ENCODE measurements around the gene FAM118A. TPM values are rescaled to one million over a fixed set of nuclear protein-coding genes. Genes with fewer than 3 reads are reported as not detected.
A peak's percentile ranks its signal among the peaks of the same experiment; 100 is the strongest.

FAM118A gene
- total RNA-seq, 6 experiments from 2014 or later, result 8.6 to 13.2 (median 10.7) TPM

DNA sequence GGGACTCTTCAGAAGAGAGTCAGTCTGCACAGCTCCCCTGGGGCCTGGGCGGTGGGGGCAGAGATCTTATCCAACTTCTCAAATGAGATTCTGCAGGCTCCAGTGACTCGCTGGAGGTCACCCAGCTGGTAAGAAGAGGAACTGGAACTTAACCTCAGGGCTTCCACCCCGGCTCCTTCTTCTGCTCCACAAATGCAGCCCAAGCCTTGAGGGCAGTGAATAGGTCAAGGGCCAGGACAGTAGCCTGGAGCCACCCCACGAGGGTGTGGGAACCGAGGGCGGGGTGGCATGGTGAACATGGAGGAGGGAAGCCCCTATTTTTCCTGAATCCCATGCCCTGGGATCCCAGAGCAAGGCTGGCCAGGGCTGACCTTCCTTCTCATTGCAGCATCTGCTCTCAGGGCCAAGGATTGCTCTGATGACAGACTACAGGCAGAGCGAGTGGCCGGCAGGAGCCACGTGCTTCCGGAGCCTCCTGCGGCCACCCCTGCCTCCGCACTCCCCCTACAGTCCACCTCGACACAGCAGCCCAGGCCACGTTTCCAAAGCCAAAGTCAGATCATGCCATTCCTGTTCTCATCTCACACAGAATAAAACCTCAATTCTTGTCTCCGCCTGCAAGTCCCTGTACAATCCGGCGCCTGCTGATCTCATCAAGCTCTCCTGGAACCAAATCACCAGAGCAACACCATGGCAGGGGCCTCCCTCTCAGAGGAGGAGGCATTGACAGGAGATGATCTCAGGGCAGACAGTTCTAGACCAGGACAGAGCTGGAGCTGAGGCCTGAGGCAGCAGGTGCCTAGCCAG is 46.1 kb upstream of the FAM118A start:
- Mint-ChIP-seq H3K4me3 (no peak overlapping the region), H3K4me1 (ENCODE audit: low read depth) (peaks cover 10% of the 10 kb centered on the region), H3K9me3 (no peaks in the 10 kb centered on the region), H3K27me3 (ENCODE audit: insufficient read depth) (peaks cover 13% of the 10 kb centered on the region), H3K27ac (peak overlapping the region; percentile 40), H3K36me3 (ENCODE audit: low read depth) (no peaks in the 10 kb centered on the region)
- peak; percentile 78 for DNase-seq
- TF ChIP-seq, protein P1, sequence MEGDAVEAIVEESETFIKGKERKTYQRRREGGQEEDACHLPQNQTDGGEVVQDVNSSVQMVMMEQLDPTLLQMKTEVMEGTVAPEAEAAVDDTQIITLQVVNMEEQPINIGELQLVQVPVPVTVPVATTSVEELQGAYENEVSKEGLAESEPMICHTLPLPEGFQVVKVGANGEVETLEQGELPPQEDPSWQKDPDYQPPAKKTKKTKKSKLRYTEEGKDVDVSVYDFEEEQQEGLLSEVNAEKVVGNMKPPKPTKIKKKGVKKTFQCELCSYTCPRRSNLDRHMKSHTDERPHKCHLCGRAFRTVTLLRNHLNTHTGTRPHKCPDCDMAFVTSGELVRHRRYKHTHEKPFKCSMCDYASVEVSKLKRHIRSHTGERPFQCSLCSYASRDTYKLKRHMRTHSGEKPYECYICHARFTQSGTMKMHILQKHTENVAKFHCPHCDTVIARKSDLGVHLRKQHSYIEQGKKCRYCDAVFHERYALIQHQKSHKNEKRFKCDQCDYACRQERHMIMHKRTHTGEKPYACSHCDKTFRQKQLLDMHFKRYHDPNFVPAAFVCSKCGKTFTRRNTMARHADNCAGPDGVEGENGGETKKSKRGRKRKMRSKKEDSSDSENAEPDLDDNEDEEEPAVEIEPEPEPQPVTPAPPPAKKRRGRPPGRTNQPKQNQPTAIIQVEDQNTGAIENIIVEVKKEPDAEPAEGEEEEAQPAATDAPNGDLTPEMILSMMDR (IDR thresholded peaks at IDR 0.05), result peak; percentile 85

DNA sequence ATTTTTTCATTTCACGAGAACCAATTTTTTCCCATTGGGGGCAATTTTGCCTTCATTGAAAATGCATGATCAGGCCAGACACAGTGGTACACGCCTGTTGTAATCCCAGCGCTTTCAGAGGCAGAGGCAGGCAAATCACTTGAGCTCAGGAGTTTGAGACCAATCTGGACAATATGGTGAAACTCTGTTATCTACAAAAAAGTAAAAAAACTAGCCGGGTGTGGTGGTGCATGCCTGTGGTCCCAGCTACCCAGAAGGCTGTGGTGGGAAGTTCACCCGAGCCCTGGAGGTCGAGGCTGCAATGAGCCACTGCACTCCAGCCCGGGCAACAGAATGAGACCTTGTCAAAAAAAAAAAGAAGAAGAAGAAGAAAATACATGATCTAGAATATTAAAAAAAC is 44.2 kb upstream of the FAM118A start:
- H3K27me3 Mint-ChIP-seq (ENCODE audit: insufficient read depth), result peaks cover 7% of the 10 kb centered on the region
- no peak overlapping the region for H3K27ac Mint-ChIP-seq
- H3K36me3 Mint-ChIP-seq (ENCODE audit: low read depth), result no peaks in the 10 kb centered on the region
- H3K4me3 Mint-ChIP-seq, result no peak overlapping the region
- no peak for DNase-seq
- TF ChIP-seq, protein P1 (IDR thresholded peaks at IDR 0.05), result no peak
- H3K4me1 Mint-ChIP-seq (ENCODE audit: low read depth), result peaks cover 18% of the 10 kb centered on the region
- no peaks in the 10 kb centered on the region for H3K9me3 Mint-ChIP-seq

DNA sequence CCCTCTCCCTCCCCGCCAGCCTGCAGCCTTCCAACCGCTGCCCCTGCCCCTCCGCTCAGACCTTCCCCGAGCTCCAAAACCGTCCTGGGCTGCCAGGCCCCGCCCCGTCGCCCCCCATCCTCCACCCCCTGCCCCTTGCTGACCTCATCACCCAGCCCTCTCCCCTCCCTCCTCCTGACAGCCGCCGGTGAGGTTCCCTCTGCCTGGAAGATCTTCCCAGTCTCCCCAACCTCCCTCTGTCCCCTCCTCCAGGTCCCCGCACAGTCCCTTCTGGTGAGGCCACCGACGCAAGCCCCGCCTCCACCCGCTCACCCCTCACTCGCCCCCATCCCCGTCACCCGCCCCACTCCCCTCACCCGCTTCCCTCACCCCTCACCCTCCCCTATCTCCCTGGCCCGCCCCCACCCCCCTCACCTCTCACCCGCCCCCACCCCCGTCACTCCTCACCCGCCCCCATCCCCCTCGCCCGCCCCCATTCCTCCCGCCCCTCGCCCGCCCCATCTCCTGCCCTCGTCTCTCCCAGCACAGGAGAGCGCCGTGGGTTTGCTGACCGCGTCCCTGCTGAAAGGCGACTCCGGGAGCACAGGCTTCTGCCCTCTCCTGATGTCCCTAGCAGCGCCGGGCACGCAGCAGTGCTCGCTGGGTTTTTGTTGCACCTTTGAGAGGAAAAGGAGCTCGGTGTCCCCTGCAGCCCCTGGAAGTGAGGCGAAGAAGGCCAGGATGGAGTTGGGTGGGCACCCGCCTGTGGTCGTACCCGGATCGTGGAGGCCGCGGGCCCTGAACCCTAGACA is 41.4 kb upstream of the FAM118A start:
- Mint-ChIP-seq H3K9me3 (no peaks in the 10 kb centered on the region), H3K27me3 (ENCODE audit: insufficient read depth) (peaks cover 6% of the 10 kb centered on the region), H3K36me3 (ENCODE audit: low read depth) (no peaks in the 10 kb centered on the region), H3K4me1 (ENCODE audit: low read depth) (peaks cover 25% of the 10 kb centered on the region), H3K27ac (no peak overlapping the region), H3K4me3 (peak overlapping the region; percentile 90)
- no peak for DNase-seq
- TF ChIP-seq, protein P1 (IDR thresholded peaks at IDR 0.05), result no peak

DNA sequence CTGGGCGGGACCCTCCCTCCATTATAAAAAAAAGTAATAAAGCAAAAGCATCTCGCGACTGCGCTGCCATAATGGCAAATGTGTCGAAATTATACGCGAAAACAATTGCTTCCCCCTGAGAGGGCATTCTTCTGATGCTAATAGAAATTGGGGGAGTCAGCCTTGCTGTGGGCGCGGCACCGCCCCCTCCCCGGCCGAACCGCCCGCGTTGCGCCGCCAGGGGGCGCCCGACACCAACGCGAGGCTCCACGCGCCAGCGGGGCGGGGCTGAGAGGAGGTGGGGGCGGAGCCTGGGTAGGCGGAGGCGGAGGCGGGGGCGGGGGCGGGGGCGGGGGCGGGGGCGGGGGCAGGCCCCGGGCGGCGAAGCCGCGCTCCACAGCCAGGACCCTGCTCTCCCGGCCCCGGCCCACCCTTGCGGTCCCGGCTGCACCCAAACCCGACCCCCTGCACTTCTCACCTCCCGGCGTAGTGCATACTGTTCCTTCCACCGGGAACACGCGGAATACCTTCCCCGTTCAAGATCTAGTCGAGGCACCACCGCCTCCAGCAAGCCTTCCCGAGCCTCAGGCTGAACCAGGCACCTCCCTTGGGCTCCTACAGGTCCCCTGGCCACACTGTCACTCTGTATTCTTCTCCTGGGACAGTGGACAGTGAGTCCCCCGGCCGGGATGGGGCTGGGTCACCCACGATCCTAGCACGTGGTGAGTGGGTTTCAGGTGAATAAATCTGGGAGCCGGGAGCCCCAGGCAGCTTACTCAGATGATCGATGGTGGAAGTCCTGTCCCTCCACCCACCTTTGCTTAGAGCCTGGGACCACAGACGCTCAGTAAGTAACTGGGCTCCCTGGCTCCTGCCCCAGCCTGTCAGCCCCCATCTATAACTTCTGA is 40.5 kb upstream of the FAM118A start:
- DNase-seq, result peak; percentile 42
- H3K4me3 Mint-ChIP-seq, result peak overlapping the region; percentile 90
- no peaks in the 10 kb centered on the region for H3K36me3 Mint-ChIP-seq (ENCODE audit: low read depth)
- H3K27me3 Mint-ChIP-seq (ENCODE audit: insufficient read depth), result peaks cover 9% of the 10 kb centered on the region
- H3K4me1 Mint-ChIP-seq (ENCODE audit: low read depth), result peaks cover 17% of the 10 kb centered on the region
- no peak overlapping the region for H3K27ac Mint-ChIP-seq
- no peaks in the 10 kb centered on the region for H3K9me3 Mint-ChIP-seq
- TF ChIP-seq, protein P1 (IDR thresholded peaks at IDR 0.05), result peak; percentile 92

Measured in HFFc6 (cell line).